Neuronal stem cell (in vitro differentiated cells): Measurements from ENCODE around the gene IFT43.
A peak's percentile ranks its signal among the peaks of the same experiment; 100 is the strongest.

ENCODE experiments used
- DNase-seq: peaks from one replicate; pipeline ENCODE4 v3.0.0-alpha.2; 2013; ENCODE audit warnings: low spot score
- H2AFZ ChIP-seq: one replicate; pipeline ENCODE4 v1.6.1; 2013; ENCODE audit warnings: mild to moderate bottlenecking, low read length, inconsistent platforms
- H2AK5ac ChIP-seq: 2 replicates; pipeline ENCODE4 v1.6.1; 2013; ENCODE audit warnings: low read depth, mild to moderate bottlenecking, inconsistent platforms, low read length, moderate library complexity, mixed read lengths
- H2BK120ac ChIP-seq: 2 replicates; pipeline ENCODE4 v1.6.1; 2013; ENCODE audit warnings: low read depth, mild to moderate bottlenecking, inconsistent platforms, low read length, moderate library complexity, mixed read lengths
- H2BK12ac ChIP-seq: one replicate; pipeline ENCODE4 v1.6.1; 2013; ENCODE audit warnings: low read length, inconsistent platforms
- H2BK15ac ChIP-seq: 2 replicates; pipeline ENCODE4 v1.6.1; 2013; ENCODE audit warnings: mild to moderate bottlenecking, low read length, inconsistent platforms, mixed read lengths
- H2BK5ac ChIP-seq: one replicate; pipeline ENCODE4 v1.6.1; 2013; ENCODE audit warnings: inconsistent platforms, mild to moderate bottlenecking, low read length, moderate library complexity
- H3K14ac ChIP-seq: one replicate; pipeline ENCODE4 v1.6.1; 2013; ENCODE audit warnings: low read length, inconsistent platforms
- H3K18ac ChIP-seq: 2 replicates; pipeline ENCODE4 v1.6.1; 2013; ENCODE audit warnings: low read length, inconsistent platforms
- H3K23ac ChIP-seq: 2 replicates; pipeline ENCODE4 v1.6.1; 2013; ENCODE audit warnings: low read depth, mild to moderate bottlenecking, mixed read lengths, low read length, inconsistent platforms; ENCODE audit not compliant: poor library complexity
- H3K27ac ChIP-seq: replicated peaks from 3 replicates; pipeline ENCODE4 v1.5.1; 2013; ENCODE audit warnings: low read length, inconsistent platforms
- H3K27me3 ChIP-seq, 3 experiments: 2 replicates each; pipeline ENCODE4 v1.6.1; 2013; ENCODE audit warnings: low read length in 3 of 3, mild to moderate bottlenecking in 2 of 3, inconsistent platforms in 1 of 3, low read depth in 1 of 3, mixed read lengths in 1 of 3, moderate library complexity in 1 of 3; ENCODE audit not compliant: control insufficient read depth in 3 of 3, insufficient read depth in 3 of 3
- H3K36me3 ChIP-seq, 2 donors: replicated peaks in 1 of 2; 2 replicates each; pipeline ENCODE4 v1.6.1; 2013; ENCODE audit warnings: low read length in 2 of 2; ENCODE audit not compliant: control insufficient read depth in 2 of 2, insufficient read depth in 2 of 2
- H3K4ac ChIP-seq: 2 replicates; pipeline ENCODE4 v1.6.1; 2013; ENCODE audit warnings: inconsistent platforms, mild to moderate bottlenecking, low read length, moderate library complexity
- H3K4me1 ChIP-seq, 2 donors: 1 replicate in 1 of 2; 2 replicates in 1 of 2; pipeline ENCODE4 v1.6.1; 2013; ENCODE audit warnings: low read length in 2 of 2, low read depth in 1 of 2; ENCODE audit not compliant: control insufficient read depth in 2 of 2, insufficient read depth in 1 of 2
- H3K4me2 ChIP-seq: one replicate; pipeline ENCODE4 v1.6.1; 2013; ENCODE audit warnings: mild to moderate bottlenecking, low read length, inconsistent platforms; ENCODE audit not compliant: insufficient read depth, poor library complexity, severe bottlenecking
- H3K4me3 ChIP-seq, 2 donors: 2 replicates each; pipeline ENCODE4 v1.5.1; 2013; ENCODE audit warnings: low read length in 2 of 2, mild to moderate bottlenecking in 2 of 2, inconsistent platforms in 1 of 2, moderate library complexity in 1 of 2
- H3K79me1 ChIP-seq: one replicate; pipeline ENCODE4 v1.6.1; 2013; ENCODE audit warnings: low read depth, mild to moderate bottlenecking, inconsistent platforms, low read length, moderate library complexity
- H3K9ac ChIP-seq: one replicate; pipeline ENCODE4 v1.6.1; 2013; ENCODE audit warnings: mild to moderate bottlenecking, low read depth, low read length, inconsistent platforms; ENCODE audit not compliant: poor library complexity
- H3K9me3 ChIP-seq, 2 donors: replicated peaks in 1 of 2; 2 replicates each; pipeline versions ENCODE3 to v1.6.1; 2013; ENCODE audit warnings: low read length in 2 of 2, mild to moderate bottlenecking in 2 of 2, inconsistent platforms in 1 of 2, low read depth in 1 of 2, mixed read lengths in 1 of 2, moderate library complexity in 1 of 2; ENCODE audit not compliant: control insufficient read depth in 2 of 2, insufficient read depth in 1 of 2
- H4K8ac ChIP-seq: one replicate; pipeline ENCODE4 v1.6.1; 2013; ENCODE audit warnings: low read depth, mild to moderate bottlenecking, inconsistent platforms, low read length, moderate library complexity
- H4K91ac ChIP-seq: one replicate; pipeline ENCODE4 v1.6.1; 2013; ENCODE audit warnings: low read length, low read depth, mild to moderate bottlenecking, inconsistent platforms; ENCODE audit not compliant: poor library complexity
- WGBS, 2 donors: extraction: QIAGEN DNeasy Blood & Tissue Kit; methylation state at CpG; one replicate each; pipeline ENCODE4 v1.1.7; 2013; ENCODE audit warnings: missing lambda C conversion rate in 2 of 2, mixed read lengths in 1 of 2; ENCODE audit not compliant: insufficient read length in 2 of 2, insufficient replicate concordance in 1 of 2; ENCODE audit errors: extremely low coverage in 2 of 2; 5-methylcytosine and 5-hydroxymethylcytosine counted together

Gene IFT43

DNA sequence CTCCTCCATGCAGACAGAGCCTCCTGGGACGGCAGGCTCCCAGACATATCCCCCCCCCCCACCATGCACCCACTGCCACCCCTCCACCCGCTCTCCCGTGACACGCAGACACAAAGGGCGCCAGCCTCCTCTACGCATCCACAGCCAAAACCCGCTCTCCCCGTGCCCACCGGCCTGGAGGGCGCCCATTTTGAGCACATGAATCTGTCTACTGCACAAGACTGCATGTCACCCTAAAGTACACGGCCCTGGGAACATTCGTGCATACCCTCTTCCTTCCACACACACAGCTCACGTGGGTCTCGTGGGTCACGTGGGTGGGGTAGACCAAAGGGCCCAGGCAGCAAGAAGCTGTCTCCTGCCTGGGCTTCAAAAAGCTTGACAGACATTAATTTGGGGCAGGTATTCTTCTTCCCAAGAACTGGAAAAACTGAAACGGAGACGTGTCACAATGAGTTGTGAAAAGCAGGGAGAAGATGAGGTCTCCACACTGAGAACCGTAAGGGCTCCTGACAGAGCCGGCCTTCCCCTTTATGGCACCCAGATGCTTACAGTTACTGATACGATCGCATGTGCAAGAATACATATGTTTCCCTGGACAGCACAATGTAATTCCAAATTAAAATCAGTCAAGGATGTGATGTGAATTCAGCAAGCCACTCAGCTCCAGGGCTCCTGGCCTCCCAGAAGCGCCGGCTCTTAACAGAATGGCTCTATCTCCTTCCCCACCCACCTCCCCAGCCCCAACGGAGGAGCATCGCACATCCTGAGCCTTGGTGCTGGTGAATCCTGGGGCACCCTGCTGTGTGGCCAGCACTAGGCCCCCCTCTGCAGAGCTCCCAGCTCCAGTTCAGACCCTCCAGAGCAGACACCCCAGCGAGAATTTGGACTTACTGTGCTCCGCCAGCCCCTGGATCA, 5.7 kb upstream of the IFT43 start:
- H3K36me3 ChIP-seq = no peaks in the 10 kb centered on the region
- no peak overlapping the region for H2BK5ac ChIP-seq
- H2BK120ac ChIP-seq = no peak overlapping the region
- H3K9me3 ChIP-seq = no peaks in the 10 kb centered on the region
- H2BK12ac ChIP-seq = no peak overlapping the region
- no peak overlapping the region for H4K91ac ChIP-seq
- no peak overlapping the region for H3K27ac ChIP-seq
- DNase-seq = no peak
- H3K79me1 ChIP-seq = peaks cover 5% of the 10 kb centered on the region
- H3K18ac ChIP-seq = no peak overlapping the region
- no peak overlapping the region for H3K4ac ChIP-seq
- H3K4me1 ChIP-seq = peaks cover 8 to 10% of the 10 kb centered on the region in 2 donors
- H3K14ac ChIP-seq = no peak overlapping the region
- no peak overlapping the region for H2BK15ac ChIP-seq
- H3K23ac ChIP-seq = no peak overlapping the region
- no peak overlapping the region for H3K4me3 ChIP-seq
- H4K8ac ChIP-seq = no peak overlapping the region
- no peak overlapping the region for H3K4me2 ChIP-seq
- peaks cover 0 to 22% (median 22%) of the 10 kb centered on the region in 3 experiments for H3K27me3 ChIP-seq
- no peak overlapping the region for H2AK5ac ChIP-seq
- H3K9ac ChIP-seq = no peak overlapping the region
- no peak overlapping the region for H2AFZ ChIP-seq
- no CpG with 5 or more reads among the region's 27 CpGs for WGBS, 2 donors

GRCh38 chr14:75980856-75981255, 4.7 kb upstream of the IFT43 start:
- Histone ChIP-seq H3K79me1 (peaks cover 5% of the 10 kb centered on the region), H2AFZ (peak overlapping the region; percentile 98), H2BK120ac (no peak overlapping the region), H3K4me1 (peaks cover 8 to 14% of the 10 kb centered on the region in 2 donors), H2BK12ac (no peak overlapping the region), H3K23ac (peak overlapping the region; percentile 16), H3K14ac (peak overlapping the region; percentile 1), H3K27ac (no peak overlapping the region), H3K4ac (no peak overlapping the region), H3K4me3 (no peak overlapping the region), H3K18ac (no peak overlapping the region), H2BK5ac (no peak overlapping the region), H3K9me3 (no peaks in the 10 kb centered on the region), H2AK5ac (no peak overlapping the region), H3K9ac (no peak overlapping the region), H3K27me3 (peaks cover 0 to 25% (median 22%) of the 10 kb centered on the region in 3 experiments), H4K91ac (no peak overlapping the region), H2BK15ac (no peak overlapping the region), H4K8ac (no peak overlapping the region), H3K36me3 (no peaks in the 10 kb centered on the region), H3K4me2 (no peak overlapping the region)
- WGBS, 2 donors = no CpG with 5 or more reads among the region's 8 CpGs
- no peak for DNase-seq

DNA sequence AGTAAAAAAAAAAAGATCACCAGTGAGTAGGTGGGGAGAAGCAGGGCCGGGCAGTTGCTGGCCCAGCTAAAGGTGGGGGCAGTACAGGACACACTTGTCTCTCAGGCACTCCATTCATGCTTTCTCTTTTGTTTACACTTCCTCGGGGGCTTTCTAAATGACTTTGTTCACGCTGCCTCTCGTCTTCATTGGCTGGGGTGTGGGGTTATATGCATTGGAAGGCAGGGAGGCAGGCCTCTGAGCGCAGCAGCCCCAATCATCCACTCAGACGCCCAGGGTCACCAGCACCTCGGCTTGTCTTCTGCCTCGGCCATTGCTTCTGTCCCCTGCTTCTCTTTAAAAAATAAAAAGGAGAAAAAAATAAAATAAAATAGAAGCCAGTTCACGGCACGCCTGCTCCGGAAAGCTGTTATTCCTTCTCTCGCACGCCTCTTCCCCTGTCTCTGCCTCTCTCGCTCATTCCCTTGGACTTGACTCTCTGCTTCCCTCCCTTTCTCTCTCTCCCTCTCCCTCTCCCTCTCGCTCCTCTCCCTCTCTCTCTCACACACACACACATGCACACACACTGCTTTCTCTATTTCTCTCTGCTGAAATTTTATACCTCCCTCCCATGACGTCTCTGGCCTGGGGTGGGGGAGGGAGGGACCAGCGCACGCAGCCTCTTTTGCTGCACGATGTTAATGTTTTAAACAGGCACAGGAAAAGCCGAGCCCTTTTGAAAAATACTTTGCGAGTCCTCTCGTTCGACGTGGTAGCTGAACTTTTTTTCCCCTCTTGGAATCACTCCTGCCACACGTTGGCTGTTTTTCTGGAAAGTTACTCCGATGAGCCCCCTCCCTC, 3.9 kb upstream of the IFT43 start, which contains the start of gene TGFB3:
Gene TGFB3 (minus strand): TSS at position 570 of the 840 bp plus-strand sequence. CDS start 1,102 bp downstream, outside the sequence.
- no peak within 1 kb of the TSS for H2BK15ac ChIP-seq
- peak within 1 kb of the TSS; percentile 82 for H3K9ac ChIP-seq
- peak within 1 kb of the TSS; percentile 53 to 86 for H3K4me3 ChIP-seq
- peak within 1 kb of the TSS; percentile 87 for H3K4me2 ChIP-seq
- H2BK12ac ChIP-seq = peak within 1 kb of the TSS; percentile 49
- no peak within 1 kb of the TSS for H2BK120ac ChIP-seq
- H3K36me3 ChIP-seq = no peaks in the 10 kb centered on the region
- no peak within 1 kb of the TSS for H4K8ac ChIP-seq
- peak within 1 kb of the TSS; percentile 67 for H2AK5ac ChIP-seq
- DNase-seq = peak; percentile 37
- no peak within 1 kb of the TSS for H4K91ac ChIP-seq
- H3K18ac ChIP-seq = peak within 1 kb of the TSS; percentile 75
- H3K14ac ChIP-seq = peak within 1 kb of the TSS; percentile 1
- H3K27me3 ChIP-seq = peaks cover 0 to 25% (median 22%) of the 10 kb centered on the region in 3 experiments
- H2AFZ ChIP-seq = peak within 1 kb of the TSS; percentile 98
- no peak within 1 kb of the TSS for H3K27ac ChIP-seq
- peak within 1 kb of the TSS; percentile 59 for H3K23ac ChIP-seq
- H3K9me3 ChIP-seq = no peaks in the 10 kb centered on the region
- H3K79me1 ChIP-seq = peaks cover 5% of the 10 kb centered on the region
- no peak within 1 kb of the TSS for H2BK5ac ChIP-seq
- peaks cover 8 to 14% of the 10 kb centered on the region in 2 donors for H3K4me1 ChIP-seq
- no peak within 1 kb of the TSS for H3K4ac ChIP-seq
- no CpG with 5 or more reads among the region's 26 CpGs for WGBS, 2 donors
